ENCODE measurements around the gene DDRGK1.

- TF ChIP-seq, protein P1, sequence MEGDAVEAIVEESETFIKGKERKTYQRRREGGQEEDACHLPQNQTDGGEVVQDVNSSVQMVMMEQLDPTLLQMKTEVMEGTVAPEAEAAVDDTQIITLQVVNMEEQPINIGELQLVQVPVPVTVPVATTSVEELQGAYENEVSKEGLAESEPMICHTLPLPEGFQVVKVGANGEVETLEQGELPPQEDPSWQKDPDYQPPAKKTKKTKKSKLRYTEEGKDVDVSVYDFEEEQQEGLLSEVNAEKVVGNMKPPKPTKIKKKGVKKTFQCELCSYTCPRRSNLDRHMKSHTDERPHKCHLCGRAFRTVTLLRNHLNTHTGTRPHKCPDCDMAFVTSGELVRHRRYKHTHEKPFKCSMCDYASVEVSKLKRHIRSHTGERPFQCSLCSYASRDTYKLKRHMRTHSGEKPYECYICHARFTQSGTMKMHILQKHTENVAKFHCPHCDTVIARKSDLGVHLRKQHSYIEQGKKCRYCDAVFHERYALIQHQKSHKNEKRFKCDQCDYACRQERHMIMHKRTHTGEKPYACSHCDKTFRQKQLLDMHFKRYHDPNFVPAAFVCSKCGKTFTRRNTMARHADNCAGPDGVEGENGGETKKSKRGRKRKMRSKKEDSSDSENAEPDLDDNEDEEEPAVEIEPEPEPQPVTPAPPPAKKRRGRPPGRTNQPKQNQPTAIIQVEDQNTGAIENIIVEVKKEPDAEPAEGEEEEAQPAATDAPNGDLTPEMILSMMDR (IDR thresholded peaks at IDR 0.05; ENCODE audit: low read depth, low read length, poor library complexity, severe bottlenecking), result no peak
- no peak for TF ChIP-seq EZH2phosphoT487 (IDR thresholded peaks at IDR 0.05; ENCODE audit: borderline replicate concordance, low read length)
Observed at GRCh38 chr20:3228750-3229032, 24.2 kb upstream of the DDRGK1 start.
